GM12891 (cell line): Measurements from ENCODE around the gene KRTAP4-7.
"Not testable (repeated sequence)": the region's sequence is repeated elsewhere in the genome, so short reads cannot be mapped to it uniquely, and the experiment has no call there.

ENCODE experiments used
- DNase-seq: peaks from one replicate; pipeline ENCODE4 v3.0.0; 2011; ENCODE audit warnings: low spot score; ENCODE audit not compliant: insufficient read length
- FAIRE-seq: peaks from 2 replicates; lab custom pipeline; 2011; peaks lifted over from hg19 to GRCh38; lab: Jason Lieb, UNC
- PAX5 ChIP-seq: IDR thresholded peaks from 2 replicates; pipeline ENCODE4 v1.6.1; 2011; ENCODE audit warnings: low read length, moderate library complexity, mild to moderate bottlenecking; ENCODE audit not compliant: insufficient read depth, severe bottlenecking
- POLR2A ChIP-seq: IDR thresholded peaks from 2 replicates; pipeline ENCODE4 v1.6.1; 2011; ENCODE audit warnings: low read depth, low read length, control low read depth
- POLR2AphosphoS5 ChIP-seq: IDR thresholded peaks from 2 replicates; pipeline ENCODE4 v1.6.1; 2011; ENCODE audit warnings: low read depth, low read length, control low read depth
- POU2F2 ChIP-seq: IDR thresholded peaks from 2 replicates; pipeline ENCODE4 v1.6.1; 2011; ENCODE audit warnings: low read depth, mild to moderate bottlenecking, control low read depth, low read length, moderate library complexity
- SPI1 ChIP-seq: IDR thresholded peaks from 2 replicates; pipeline ENCODE4 v1.6.1; 2011; ENCODE audit warnings: low read depth, low read length, control low read depth
- TAF1 ChIP-seq: IDR thresholded peaks from 2 replicates; pipeline ENCODE4 v1.6.1; 2011; ENCODE audit warnings: low read depth, low read length, control low read depth

KRTAP4-7 gene

GRCh38 chr17:41116297-41116696 lies 32.3 kb downstream of the KRTAP4-7 start:
- TF ChIP-seq PAX5 = no peak
- 0 out of 2 replicates have a peak, but pooled peaks have one; percentile 7 for TF ChIP-seq SPI1
- FAIRE-seq = no peak
- no peak for DNase-seq

GRCh38 chr17:41117846-41118386 lies 34.0 kb downstream of the KRTAP4-7 start, which contains the start of gene KRTAP4-11:
KRTAP4-11 (minus strand) TSS chr17:41118373; CDS start chr17:41118315, 58 bp downstream.
- not testable (repeated sequence) for FAIRE-seq, DNase-seq

- FAIRE-seq = no peak
- TF ChIP-seq POU2F2 = no peak
- TF ChIP-seq PAX5 = no peak
- TF ChIP-seq SPI1 = no peak
- TF ChIP-seq POLR2AphosphoS5 = no peak
- TF ChIP-seq POLR2A = no peak
- no peak for TF ChIP-seq TAF1
- no peak for DNase-seq
Observed at GRCh38 chr17:41118721-41119120, 34.8 kb downstream of the KRTAP4-7 start.

GRCh38 chr17:41119696-41120690 lies 36.0 kb downstream of the KRTAP4-7 start:
- not testable (repeated sequence) for DNase-seq, FAIRE-seq

- FAIRE-seq (no peak), DNase-seq (no peak)
- TF ChIP-seq POU2F2 = no peak
Observed at GRCh38 chr17:41121742-41122141, 37.8 kb downstream of the KRTAP4-7 start.

GRCh38 chr17:41123292-41123990 lies 39.5 kb downstream of the KRTAP4-7 start:
- DNase-seq, FAIRE-seq: not testable (repeated sequence)

- not testable (repeated sequence) for FAIRE-seq, DNase-seq
Observed at GRCh38 chr17:41123991-41124371, 40.0 kb downstream of the KRTAP4-7 start, which contains the start of gene KRTAP4-12. KRTAP4-12 (minus strand) TSS chr17:41124182; CDS start chr17:41124122, 60 bp downstream.

GRCh38 chr17:41125064-41125463 lies 41.1 kb downstream of the KRTAP4-7 start:
- FAIRE-seq (no peak), DNase-seq (no peak)
- TF ChIP-seq POLR2A = no peak
- no peak for TF ChIP-seq POU2F2
- no peak for TF ChIP-seq PAX5
- TF ChIP-seq POLR2AphosphoS5 = no peak
- no peak for TF ChIP-seq SPI1
- no peak for TF ChIP-seq TAF1

GRCh38 chr17:41126412-41126811 lies 42.5 kb downstream of the KRTAP4-7 start:
- no peak for FAIRE-seq
- no peak for DNase-seq
- TF ChIP-seq SPI1 = no peak
- TF ChIP-seq POLR2A = no peak
- TF ChIP-seq TAF1 = no peak
- TF ChIP-seq PAX5 = no peak
- no peak for TF ChIP-seq POU2F2
- TF ChIP-seq POLR2AphosphoS5 = no peak

- DNase-seq = no peak
- TF ChIP-seq PAX5 (no peak), POLR2A (no peak)
- no peak for FAIRE-seq
Observed at GRCh38 chr17:41127371-41127770, 43.4 kb downstream of the KRTAP4-7 start.

GRCh38 chr17:41131979-41132378 lies 48.0 kb downstream of the KRTAP4-7 start:
- TF ChIP-seq POU2F2 = no peak
- TF ChIP-seq POLR2A = no peak
- no peak for TF ChIP-seq PAX5
- no peak for TF ChIP-seq POLR2AphosphoS5
- no peak for TF ChIP-seq SPI1
- no peak for TF ChIP-seq TAF1

More at GRCh38 chr17:41131979-41132378, 48.0 kb downstream of the KRTAP4-7 start:
- DNase-seq (no peak), FAIRE-seq (no peak)
